HFFc6 (cell line): ENCODE data around the gene AP2M1. TPM values are rescaled to one million over a fixed set of nuclear protein-coding genes. Genes with fewer than 3 reads are reported as not detected.
A peak's percentile ranks its signal among the peaks of the same experiment; 100 is the strongest.

Experiments used
- DNase-seq: peaks from one replicate; pipeline ENCODE4 v3.0.0-alpha.2; 2018
- H3K27ac Mint-ChIP-seq: 2 replicates; pipeline ENCODE4 v1.8.0; 2020; ENCODE audit warnings: mild to moderate bottlenecking, mixed read lengths
- H3K27me3 Mint-ChIP-seq: 2 replicates; pipeline ENCODE4 v1.8.0; 2021; ENCODE audit warnings: mild to moderate bottlenecking, moderate library complexity, mixed read lengths; ENCODE audit not compliant: insufficient read depth
- H3K36me3 Mint-ChIP-seq: 2 replicates; pipeline ENCODE4 v1.8.0; 2021; ENCODE audit warnings: low read depth, mixed read lengths
- H3K4me1 Mint-ChIP-seq: 2 replicates; pipeline ENCODE4 v1.8.0; 2020; ENCODE audit warnings: low read depth, mixed read lengths
- H3K4me3 Mint-ChIP-seq: 2 replicates; pipeline ENCODE4 v1.8.0; 2020; ENCODE audit warnings: mild to moderate bottlenecking, moderate library complexity, mixed read lengths
- H3K9me3 Mint-ChIP-seq: 2 replicates; pipeline ENCODE4 v1.8.0; 2020; ENCODE audit warnings: mild to moderate bottlenecking, mixed read lengths
- total RNA-seq, 6 experiments: library from RNA; stranded (reverse); fragmentation: NEBNext Ultra II Directional; extraction: Animal tissue kit (Norgen Biotek cat#: 25700); gene quantifications; 2 replicates in 1 of 6; 3 replicates in 5 of 6; pipeline ENCODE4 v1.2.3, GENCODE V29; 2021
- TF ChIP-seq, protein P1 (sequence below): fragments of 200-600 bp; sonication (generic); IDR thresholded peaks from 2 replicates; pipeline ENCODE4 v1.5.0; 2021; ENCODE audit warnings: antibody characterized with exemption, mild to moderate bottlenecking

AP2M1 gene
- total RNA-seq, 6 experiments from 2014 or later: 796 to 849 (median 832) TPM

DNA sequence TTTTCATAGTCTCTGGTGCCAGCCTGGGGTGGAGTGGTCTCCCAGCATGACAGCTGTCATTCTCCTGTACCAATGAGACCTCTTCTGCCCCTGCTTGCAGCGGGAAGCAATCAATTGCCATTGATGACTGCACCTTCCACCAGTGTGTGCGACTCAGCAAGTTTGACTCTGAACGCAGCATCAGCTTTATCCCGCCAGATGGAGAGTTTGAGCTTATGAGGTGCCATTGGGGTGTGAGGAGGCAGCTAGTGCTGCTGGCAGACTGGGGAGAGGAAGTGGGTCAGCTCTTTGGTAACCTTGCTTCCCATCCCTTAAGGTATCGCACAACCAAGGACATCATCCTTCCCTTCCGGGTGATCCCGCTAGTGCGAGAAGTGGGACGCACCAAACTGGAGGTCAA, 6.9 kb downstream of the AP2M1 start:
- H3K9me3 Mint-ChIP-seq: no peaks in the 10 kb centered on the region
- H3K36me3 Mint-ChIP-seq: peaks cover 50% of the 10 kb centered on the region
- DNase-seq: no peak
- H3K27ac Mint-ChIP-seq: peak overlapping the region; percentile 40; the same call in 1 of the 2 replicates
- peaks cover 6% of the 10 kb centered on the region for H3K27me3 Mint-ChIP-seq
- no peak overlapping the region for H3K4me3 Mint-ChIP-seq
- H3K4me1 Mint-ChIP-seq: peaks cover 61% of the 10 kb centered on the region
- TF ChIP-seq, protein P1, sequence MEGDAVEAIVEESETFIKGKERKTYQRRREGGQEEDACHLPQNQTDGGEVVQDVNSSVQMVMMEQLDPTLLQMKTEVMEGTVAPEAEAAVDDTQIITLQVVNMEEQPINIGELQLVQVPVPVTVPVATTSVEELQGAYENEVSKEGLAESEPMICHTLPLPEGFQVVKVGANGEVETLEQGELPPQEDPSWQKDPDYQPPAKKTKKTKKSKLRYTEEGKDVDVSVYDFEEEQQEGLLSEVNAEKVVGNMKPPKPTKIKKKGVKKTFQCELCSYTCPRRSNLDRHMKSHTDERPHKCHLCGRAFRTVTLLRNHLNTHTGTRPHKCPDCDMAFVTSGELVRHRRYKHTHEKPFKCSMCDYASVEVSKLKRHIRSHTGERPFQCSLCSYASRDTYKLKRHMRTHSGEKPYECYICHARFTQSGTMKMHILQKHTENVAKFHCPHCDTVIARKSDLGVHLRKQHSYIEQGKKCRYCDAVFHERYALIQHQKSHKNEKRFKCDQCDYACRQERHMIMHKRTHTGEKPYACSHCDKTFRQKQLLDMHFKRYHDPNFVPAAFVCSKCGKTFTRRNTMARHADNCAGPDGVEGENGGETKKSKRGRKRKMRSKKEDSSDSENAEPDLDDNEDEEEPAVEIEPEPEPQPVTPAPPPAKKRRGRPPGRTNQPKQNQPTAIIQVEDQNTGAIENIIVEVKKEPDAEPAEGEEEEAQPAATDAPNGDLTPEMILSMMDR: no peak

DNA sequence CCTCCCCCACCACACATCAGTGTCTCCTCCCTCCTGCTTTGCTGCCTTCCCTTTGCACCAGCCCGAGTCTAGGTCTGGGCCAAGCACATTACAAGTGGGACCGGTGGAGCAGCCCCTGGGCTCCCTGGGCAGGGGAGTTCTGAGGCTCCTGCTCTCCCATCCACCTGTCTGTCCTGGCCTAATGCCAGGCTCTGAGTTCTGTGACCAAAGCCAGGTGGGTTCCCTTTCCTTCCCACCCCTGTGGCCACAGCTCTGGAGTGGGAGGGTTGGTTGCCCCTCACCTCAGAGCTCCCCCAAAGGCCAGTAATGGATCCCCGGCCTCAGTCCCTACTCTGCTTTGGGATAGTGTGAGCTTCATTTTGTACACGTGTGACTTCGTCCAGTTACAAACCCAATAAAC, 9.0 kb downstream of the AP2M1 start:
- Mint-ChIP-seq H3K36me3 (peaks cover 54% of the 10 kb centered on the region), H3K4me3 (no peak overlapping the region), H3K27me3 (peaks cover 11% of the 10 kb centered on the region)

DNA sequence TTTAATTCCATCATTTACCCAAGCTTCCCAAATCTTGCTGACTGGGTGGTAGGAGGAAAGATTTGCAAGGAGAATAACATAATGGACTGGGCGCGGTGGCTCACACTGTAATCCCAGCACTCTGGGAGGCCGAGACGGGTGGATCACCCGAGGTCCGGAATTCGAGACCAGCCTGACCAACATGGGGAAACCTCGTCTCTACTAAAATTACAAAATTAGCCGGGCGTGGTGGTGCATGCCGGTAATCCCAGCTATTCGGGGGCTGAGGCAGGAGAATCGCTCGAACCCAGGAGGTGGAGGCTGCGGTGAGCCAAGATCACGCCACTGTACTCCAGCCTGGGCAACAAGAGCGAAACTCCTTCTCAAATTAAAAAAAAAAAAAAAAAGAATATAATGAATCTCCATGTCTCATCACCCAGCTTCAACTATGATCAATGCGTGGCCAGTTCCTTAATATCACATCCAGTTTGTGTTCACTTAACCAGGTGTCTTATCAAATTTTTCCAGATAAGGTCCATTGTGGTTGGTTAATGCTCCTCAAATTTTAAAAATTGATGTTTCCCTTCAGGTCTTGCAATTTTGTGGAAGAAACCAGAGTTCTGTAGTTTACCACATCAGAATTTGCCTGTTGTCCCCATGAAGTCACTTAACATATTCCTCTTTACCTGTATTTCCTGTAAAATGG, 10.0 kb downstream of the AP2M1 start:
- H3K36me3 Mint-ChIP-seq: peaks cover 52% of the 10 kb centered on the region
- H3K27ac Mint-ChIP-seq: peak overlapping the region; percentile 86
- peak overlapping the region; percentile 96 for H3K4me3 Mint-ChIP-seq
- DNase-seq: no peak
- TF ChIP-seq, protein P1: no peak
- H3K27me3 Mint-ChIP-seq: peaks cover 11% of the 10 kb centered on the region
- peaks cover 46% of the 10 kb centered on the region for H3K4me1 Mint-ChIP-seq
- no peaks in the 10 kb centered on the region for H3K9me3 Mint-ChIP-seq

More for the DNA sequence above, 9.0 kb downstream of the AP2M1 start:
- TF ChIP-seq, protein P1: no peak
- no peak for DNase-seq
- H3K9me3 Mint-ChIP-seq: no peaks in the 10 kb centered on the region
- H3K4me1 Mint-ChIP-seq: peaks cover 56% of the 10 kb centered on the region
- peak overlapping the region; percentile 61; the same call in 1 of the 2 replicates for H3K27ac Mint-ChIP-seq

DNA sequence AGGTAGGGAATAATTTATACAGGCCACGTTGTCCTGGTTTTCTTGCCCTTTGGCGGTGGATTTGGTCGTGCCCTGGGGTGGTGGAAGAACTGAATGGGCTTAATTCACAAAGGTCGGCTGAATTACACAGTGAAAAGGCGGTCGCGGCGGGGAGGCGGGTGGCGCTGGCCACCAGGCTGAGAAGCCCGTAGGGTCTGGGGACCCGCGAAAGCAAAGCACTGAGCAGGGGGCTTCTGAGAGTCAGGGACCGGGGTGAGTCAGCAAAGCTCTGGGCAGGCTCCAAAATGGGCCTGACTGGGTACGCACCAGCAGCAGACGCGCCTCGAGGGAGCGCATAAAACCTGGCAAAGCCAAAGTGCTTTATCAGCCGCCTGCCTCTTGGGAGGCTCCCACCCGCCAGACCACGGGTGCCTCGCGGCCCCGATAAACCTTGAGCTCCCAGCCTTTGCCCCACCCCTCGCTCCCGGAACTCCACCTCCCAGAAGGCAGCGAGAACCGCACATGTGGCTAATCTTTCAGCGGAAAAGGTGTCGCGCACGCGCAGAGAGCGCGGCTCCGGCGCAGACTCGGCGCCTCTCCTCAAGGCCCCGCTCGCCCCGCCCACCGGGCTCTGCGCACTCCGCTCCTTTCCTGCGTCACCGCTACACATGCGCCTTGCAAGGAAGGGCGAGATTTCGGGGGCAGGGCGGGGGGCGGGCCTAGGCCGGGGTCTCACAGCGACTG, 11.0 kb downstream of the AP2M1 start:
- Mint-ChIP-seq H3K9me3 (no peaks in the 10 kb centered on the region), H3K4me1 (peaks cover 37% of the 10 kb centered on the region), H3K4me3 (peak overlapping the region; percentile 96), H3K27ac (peak overlapping the region; percentile 86), H3K27me3 (peaks cover 11% of the 10 kb centered on the region), H3K36me3 (peaks cover 50% of the 10 kb centered on the region)
- TF ChIP-seq, protein P1: no peak
- peak; percentile 98 for DNase-seq

DNA sequence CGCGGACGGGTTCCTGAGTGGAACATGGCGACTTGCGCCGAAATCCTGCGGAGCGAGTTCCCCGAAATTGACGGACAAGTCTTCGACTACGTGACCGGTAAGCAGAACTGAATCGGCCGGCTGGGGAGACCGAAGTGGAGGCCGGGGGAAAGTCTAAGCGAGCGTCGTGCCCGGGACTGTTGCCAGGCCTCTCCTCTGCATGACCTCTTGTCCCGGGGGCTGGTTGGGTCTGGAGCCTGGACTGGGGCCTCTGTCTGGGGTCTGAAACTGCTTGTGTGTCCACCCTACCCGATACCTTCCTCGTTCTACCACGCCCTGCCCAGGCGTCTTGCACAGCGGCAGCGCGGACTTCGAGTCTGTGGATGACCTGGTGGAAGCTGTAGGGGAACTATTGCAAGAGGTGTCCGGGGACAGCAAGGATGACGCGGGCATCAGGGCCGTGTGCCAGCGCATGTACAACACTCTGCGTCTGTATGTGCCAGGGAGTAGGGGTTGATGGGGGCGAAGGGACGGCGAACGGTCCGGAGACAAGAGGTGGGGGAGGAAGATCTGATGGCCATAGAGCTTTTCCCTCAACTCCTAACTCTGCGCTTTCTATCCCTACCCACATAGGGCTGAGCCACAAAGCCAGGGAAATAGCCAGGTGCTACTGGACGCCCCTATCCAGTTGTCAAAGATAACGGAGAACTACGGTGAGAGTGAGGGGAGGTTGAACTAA, 11.7 kb downstream of the AP2M1 start, which contains the start of gene ABCF3:
Gene ABCF3 (plus strand): TSS at position 16 of the 718 bp plus-strand sequence. CDS start 9 bp downstream, at position 25.
- Mint-ChIP-seq H3K4me3 (peak within 1 kb of the TSS; percentile 96), H3K27me3 (peaks cover 11% of the 10 kb centered on the region), H3K4me1 (peaks cover 37% of the 10 kb centered on the region), H3K27ac (peak within 1 kb of the TSS; percentile 86), H3K36me3 (peaks cover 50% of the 10 kb centered on the region), H3K9me3 (no peaks in the 10 kb centered on the region)
- TF ChIP-seq, protein P1: no peak
- peak; percentile 33 for DNase-seq
